Measurements from ENCODE around the gene ZNF607. TPM values are rescaled to one million over a fixed set of nuclear protein-coding genes. Genes with fewer than 3 reads are reported as not detected.

Gene ZNF607
- total and polyA plus RNA-seq, 10 of the 15 experiments (the other 5 are each of a cell fraction or from before 2014, with no cell fraction given): 0.47 to 5.7 (median 2.2) TPM

- TF ChIP-seq ASH2L (IDR thresholded peaks at IDR 0.05; ENCODE audit: borderline replicate concordance, low read depth) (peak; percentile 57; the same call in 1 of the 2 replicates), POLR2A (IDR thresholded peaks at IDR 0.05; ENCODE audit: low read depth, low read length) (peak; percentile 79), GATAD2B (conservative IDR thresholded peaks at IDR 0.05; ENCODE audit: low read depth) (peak; percentile 59; the same call in 1 of the 2 replicates), EED (IDR thresholded peaks at IDR 0.05; ENCODE audit: low read depth) (0 out of 2 replicates have a peak, but pooled peaks have one; percentile 18), FOXK2 (IDR thresholded peaks at IDR 0.05) (no peak), BHLHE40 (IDR thresholded peaks at IDR 0.05; ENCODE audit: borderline replicate concordance in 1 of 2, low read depth in 2 of 2, low read length in 1 of 2) (0 out of 4 replicates have a peak, but pooled peaks of 1 of the 2 experiments have one; percentile 14), EGR1 (IDR thresholded peaks at IDR 0.05; ENCODE audit: borderline replicate concordance in 1 of 2, low read depth in 2 of 2, low read length in 2 of 2) (peak in 1 of 2 experiments; percentile 21; a peak in 1 of 3 replicates), SREBF2 (IDR thresholded peaks at IDR 0.05; ENCODE audit: low read length) (no peak), SIX5 (IDR thresholded peaks at IDR 0.05; ENCODE audit: low read depth, low read length, severe bottlenecking) (no peak), POLR2AphosphoS5 (IDR thresholded peaks at IDR 0.05; ENCODE audit: low read length) (peak; percentile 63), IKZF1 (conservative IDR thresholded peaks at IDR 0.05) (peak; percentile 42), RUNX3 (IDR thresholded peaks at IDR 0.05; ENCODE audit: low read length) (peak; percentile 39; the same call in 1 of the 2 replicates), ZNF687 (IDR thresholded peaks at IDR 0.05) (0 out of 2 replicates have a peak, but pooled peaks have one; percentile 23), NR2F1 (conservative IDR thresholded peaks at IDR 0.05) (peak; percentile 65)
These were observed at the start of gene ZNF607 (continued) for GRCh38 chr19:37719111-37719926.
